Memory B cell (primary cell): ENCODE results near the gene B4GALNT2.
"Not testable (repeated sequence)": the region's sequence is repeated elsewhere in the genome, so short reads cannot be mapped to it uniquely, and the experiment has no call there.

ENCODE experiments used
- ATAC-seq: fragments of 150-1000 bp; cut with Tn5 transposase; 2 replicates; pipeline ENCODE4 v1.10.0; 2021; ENCODE audit warnings: low read depth, mild to moderate bottlenecking, moderate library complexity
- DNase-seq, 2 donors: peaks; one replicate each; pipeline ENCODE4 v3.0.0; 2022; ENCODE audit warnings: low spot score in 2 of 2
- H3K27ac Mint-ChIP-seq: one replicate; pipeline ENCODE4 v1.8.0; 2022; ENCODE audit warnings: mild to moderate bottlenecking, moderate library complexity, mixed read lengths
- H3K27me3 Mint-ChIP-seq: one replicate; pipeline ENCODE4 v1.8.0; 2022; ENCODE audit warnings: mixed read lengths
- H3K36me3 Mint-ChIP-seq: one replicate; pipeline ENCODE4 v1.8.0; 2022; ENCODE audit warnings: mild to moderate bottlenecking, mixed read lengths
- H3K4me1 Mint-ChIP-seq: one replicate; pipeline ENCODE4 v1.8.0; 2022; ENCODE audit warnings: mixed read lengths
- H3K4me3 Mint-ChIP-seq: one replicate; pipeline ENCODE4 v1.8.0; 2022; ENCODE audit warnings: mild to moderate bottlenecking, moderate library complexity, mixed read lengths
- H3K9me3 Mint-ChIP-seq: one replicate; pipeline ENCODE4 v1.8.0; 2022; ENCODE audit warnings: mixed read lengths

The B4GALNT2 gene

DNA sequence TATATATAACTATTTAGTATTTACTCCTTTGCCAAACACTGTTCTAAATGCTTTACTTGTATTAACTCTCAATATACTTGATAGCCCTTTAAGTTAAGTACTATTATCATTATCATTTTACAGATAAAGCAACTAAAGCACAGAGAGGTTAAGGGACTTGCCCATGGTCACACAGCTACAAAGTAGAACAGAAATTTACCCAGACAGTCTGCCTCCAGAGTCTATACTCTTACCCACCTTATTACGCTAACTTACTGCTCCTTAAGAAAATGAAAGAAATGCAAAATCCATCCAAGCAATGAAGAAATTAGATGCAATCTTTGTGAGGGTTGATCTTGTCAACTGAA, 25.4 kb upstream of the B4GALNT2 start:
- ATAC-seq (no peak), DNase-seq (no peak)
- H3K4me1 Mint-ChIP-seq: no peaks in the 10 kb centered on the region
- no peak overlapping the region for H3K4me3 Mint-ChIP-seq
- no peak overlapping the region for H3K27ac Mint-ChIP-seq
- H3K9me3 Mint-ChIP-seq: no peaks in the 10 kb centered on the region
- peaks cover 6% of the 10 kb centered on the region for H3K27me3 Mint-ChIP-seq
- no peaks in the 10 kb centered on the region for H3K36me3 Mint-ChIP-seq

DNA sequence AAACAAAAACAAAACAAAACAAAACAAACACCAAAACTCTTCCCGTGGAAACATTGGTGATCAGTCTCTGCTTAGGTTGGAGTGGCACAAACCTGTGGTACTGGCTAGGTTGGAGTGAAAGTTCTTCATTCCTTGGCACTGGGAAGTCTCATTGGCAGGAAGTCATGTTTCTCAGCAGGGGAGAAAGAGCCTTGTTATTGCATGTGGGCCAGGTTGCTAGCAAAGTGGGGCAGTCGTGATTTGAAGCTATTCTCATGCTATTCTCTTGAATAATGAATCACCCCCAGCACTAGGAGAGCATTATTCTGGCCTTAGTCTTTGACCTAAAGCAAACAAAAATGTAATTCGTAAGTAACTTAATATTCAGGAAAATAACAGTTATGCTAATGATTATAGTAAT, 24.3 kb upstream of the B4GALNT2 start:
- Mint-ChIP-seq H3K27ac (no peak overlapping the region), H3K9me3 (no peaks in the 10 kb centered on the region), H3K36me3 (no peaks in the 10 kb centered on the region), H3K27me3 (peaks cover 8% of the 10 kb centered on the region), H3K4me3 (no peak overlapping the region), H3K4me1 (no peaks in the 10 kb centered on the region)
- DNase-seq (no peak), ATAC-seq (no peak)

GRCh38 chr17:49110509-49110908, 22.1 kb upstream of the B4GALNT2 start:
- Mint-ChIP-seq H3K27me3 (peaks cover 4% of the 10 kb centered on the region), H3K4me3 (no peak overlapping the region), H3K9me3 (no peaks in the 10 kb centered on the region), H3K36me3 (no peaks in the 10 kb centered on the region), H3K27ac (no peak overlapping the region), H3K4me1 (no peaks in the 10 kb centered on the region)
- ATAC-seq (no peak), DNase-seq (no peak)

GRCh38 chr17:49111934-49112333, 20.6 kb upstream of the B4GALNT2 start:
- no peak for ATAC-seq

GRCh38 chr17:49112936-49113335, 19.6 kb upstream of the B4GALNT2 start:
- no peaks in the 10 kb centered on the region for H3K4me1 Mint-ChIP-seq
- ATAC-seq: no peak
- H3K9me3 Mint-ChIP-seq: no peaks in the 10 kb centered on the region
- no peaks in the 10 kb centered on the region for H3K36me3 Mint-ChIP-seq
- no peak overlapping the region for H3K27ac Mint-ChIP-seq
- DNase-seq: no peak
- H3K4me3 Mint-ChIP-seq: no peak overlapping the region
- peaks cover 6% of the 10 kb centered on the region for H3K27me3 Mint-ChIP-seq

More at GRCh38 chr17:49111934-49112333, 20.6 kb upstream of the B4GALNT2 start:
- DNase-seq: no peak
- Mint-ChIP-seq H3K4me1 (no peaks in the 10 kb centered on the region), H3K4me3 (no peak overlapping the region), H3K27ac (no peak overlapping the region), H3K36me3 (no peaks in the 10 kb centered on the region), H3K27me3 (peaks cover 6% of the 10 kb centered on the region), H3K9me3 (no peaks in the 10 kb centered on the region)

DNA sequence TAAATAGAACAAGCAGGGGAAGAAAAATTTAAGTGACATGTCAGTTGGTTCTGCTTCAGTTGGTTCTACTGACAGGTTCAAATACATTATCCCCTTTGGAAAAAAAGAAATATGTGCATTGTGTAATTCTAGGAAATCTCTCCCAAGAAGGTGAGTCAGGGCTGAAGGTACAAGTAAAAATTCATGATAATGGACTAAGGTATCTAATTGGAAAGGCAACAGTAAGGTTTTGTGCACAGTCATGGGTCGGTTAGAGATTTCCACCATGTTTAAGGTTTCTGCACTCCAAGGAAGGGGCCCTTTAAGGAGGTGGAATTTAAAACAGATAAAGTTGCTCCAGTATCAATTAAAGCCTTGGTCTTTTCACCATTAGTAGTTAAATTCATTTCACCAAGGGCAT, 17.9 kb upstream of the B4GALNT2 start:
- no peak overlapping the region for H3K4me3 Mint-ChIP-seq
- peaks cover 9% of the 10 kb centered on the region for H3K27me3 Mint-ChIP-seq
- no peak overlapping the region for H3K27ac Mint-ChIP-seq
- ATAC-seq (no peak), DNase-seq (no peak)
- H3K9me3 Mint-ChIP-seq: no peaks in the 10 kb centered on the region
- no peaks in the 10 kb centered on the region for H3K4me1 Mint-ChIP-seq
- H3K36me3 Mint-ChIP-seq: no peaks in the 10 kb centered on the region

DNA sequence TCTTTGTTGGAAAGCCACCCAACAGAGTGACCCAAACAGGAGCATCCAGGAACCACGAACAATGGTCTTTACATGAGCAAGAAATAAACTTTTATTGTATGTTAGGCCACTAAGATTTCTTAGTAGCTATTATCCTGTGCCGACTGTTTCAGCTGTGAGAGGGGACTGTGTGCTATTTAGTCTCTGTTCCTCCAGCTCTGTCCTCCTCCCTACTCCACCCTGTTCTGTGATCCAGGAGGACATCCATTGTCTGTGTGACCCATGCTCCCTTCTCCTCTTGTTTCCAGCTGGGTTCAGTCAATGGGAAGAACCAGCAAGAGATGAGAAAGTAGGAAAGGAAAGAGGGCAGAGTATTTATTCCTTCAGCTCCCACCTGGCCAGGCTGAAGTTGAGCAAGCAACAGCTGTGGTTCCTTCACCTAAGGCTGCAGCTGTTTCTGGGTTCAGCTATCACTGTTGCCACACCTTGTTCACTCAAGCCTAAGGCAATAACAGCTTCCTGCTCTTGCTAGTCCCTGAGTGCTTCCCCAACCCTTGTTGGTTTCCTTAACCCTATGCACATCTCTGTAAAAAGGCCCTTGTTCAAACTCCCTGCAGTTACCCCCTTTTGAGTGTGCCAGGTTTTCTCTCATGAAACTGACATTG, 14.9 kb upstream of the B4GALNT2 start:
- H3K4me3 Mint-ChIP-seq: no peak overlapping the region
- no peaks in the 10 kb centered on the region for H3K9me3 Mint-ChIP-seq
- ATAC-seq (no peak), DNase-seq (no peak)
- no peaks in the 10 kb centered on the region for H3K36me3 Mint-ChIP-seq
- H3K27me3 Mint-ChIP-seq: peaks cover 20% of the 10 kb centered on the region
- H3K27ac Mint-ChIP-seq: no peak overlapping the region
- no peaks in the 10 kb centered on the region for H3K4me1 Mint-ChIP-seq

- DNase-seq (no peak), ATAC-seq (no peak)
- H3K36me3 Mint-ChIP-seq: no peaks in the 10 kb centered on the region
- H3K27me3 Mint-ChIP-seq: peaks cover 16% of the 10 kb centered on the region
- no peaks in the 10 kb centered on the region for H3K9me3 Mint-ChIP-seq
- no peak overlapping the region for H3K4me3 Mint-ChIP-seq
- no peaks in the 10 kb centered on the region for H3K4me1 Mint-ChIP-seq
- H3K27ac Mint-ChIP-seq: no peak overlapping the region
Observed at GRCh38 chr17:49120166-49120565, 12.4 kb upstream of the B4GALNT2 start.

DNA sequence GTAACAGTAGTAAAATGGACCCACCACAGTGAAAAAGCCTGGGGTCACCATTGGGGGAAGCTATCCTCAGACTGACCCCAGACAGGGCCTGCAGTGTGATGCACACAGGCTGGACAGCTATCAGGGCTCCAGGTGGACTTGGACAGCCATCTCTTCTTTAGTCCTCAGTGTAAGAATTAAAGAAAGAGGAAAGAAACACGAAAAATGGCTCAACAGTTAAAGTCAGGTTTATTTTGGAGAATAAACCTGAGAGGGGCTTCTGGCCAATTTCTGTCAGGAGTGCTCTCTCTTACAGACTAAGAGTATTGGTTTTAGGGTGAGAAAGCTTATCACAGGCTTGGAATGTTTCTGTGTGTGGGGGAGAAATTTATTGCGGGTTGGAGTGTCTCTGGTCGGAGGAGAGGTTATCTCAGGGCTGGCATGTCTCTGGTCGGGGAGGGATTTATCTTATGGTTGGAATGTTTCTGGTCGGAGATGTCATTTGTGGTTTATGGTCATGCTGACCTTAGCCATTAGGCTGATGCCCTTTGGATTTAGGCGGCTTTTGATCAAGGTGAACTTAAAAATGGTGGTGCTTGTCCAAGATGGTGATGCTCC, 10.8 kb upstream of the B4GALNT2 start:
- peaks cover 14% of the 10 kb centered on the region for H3K27me3 Mint-ChIP-seq
- no peak overlapping the region for H3K4me3 Mint-ChIP-seq
- no peak for DNase-seq
- no peaks in the 10 kb centered on the region for H3K36me3 Mint-ChIP-seq
- H3K9me3 Mint-ChIP-seq: no peaks in the 10 kb centered on the region
- ATAC-seq: no peak
- H3K4me1 Mint-ChIP-seq: no peaks in the 10 kb centered on the region
- H3K27ac Mint-ChIP-seq: no peak overlapping the region

GRCh38 chr17:49122566-49122965, 10.0 kb upstream of the B4GALNT2 start:
- Mint-ChIP-seq H3K4me3 (no peak overlapping the region), H3K9me3 (no peaks in the 10 kb centered on the region), H3K27ac (no peak overlapping the region), H3K36me3 (no peaks in the 10 kb centered on the region), H3K4me1 (no peaks in the 10 kb centered on the region), H3K27me3 (peaks cover 14% of the 10 kb centered on the region)
- no peak for ATAC-seq
- no peak for DNase-seq

DNA sequence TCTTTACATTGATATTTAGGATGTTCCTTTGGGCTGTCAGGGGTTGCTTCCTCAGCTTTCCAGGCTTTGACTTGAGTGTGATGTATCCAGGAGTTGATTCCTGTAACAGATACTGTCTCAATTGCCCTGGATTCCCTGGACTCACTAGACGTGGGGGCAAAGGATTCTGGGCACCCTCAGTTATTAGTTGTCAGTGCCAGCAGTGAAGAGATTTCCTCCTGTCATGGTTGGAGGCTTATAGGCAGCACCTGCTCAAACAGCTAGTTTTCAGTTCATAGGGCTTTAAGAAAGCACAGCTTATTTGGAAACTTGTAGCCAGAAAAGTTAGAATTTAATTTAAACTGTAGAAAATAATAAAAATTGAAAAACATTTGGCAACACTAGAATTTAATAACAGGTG, 9.5 kb upstream of the B4GALNT2 start:
- Mint-ChIP-seq H3K4me1 (no peaks in the 10 kb centered on the region), H3K36me3 (no peaks in the 10 kb centered on the region), H3K27me3 (peaks cover 15% of the 10 kb centered on the region), H3K4me3 (no peak overlapping the region), H3K27ac (no peak overlapping the region), H3K9me3 (no peaks in the 10 kb centered on the region)
- DNase-seq: no peak
- no peak for ATAC-seq

- DNase-seq (no peak), ATAC-seq (no peak)
- Mint-ChIP-seq H3K4me1 (no peaks in the 10 kb centered on the region), H3K27me3 (peaks cover 15% of the 10 kb centered on the region), H3K36me3 (peaks cover 2% of the 10 kb centered on the region), H3K4me3 (no peak overlapping the region), H3K9me3 (peaks cover 1% of the 10 kb centered on the region), H3K27ac (no peak overlapping the region)
Observed at GRCh38 chr17:49125449-49125848, 7.1 kb upstream of the B4GALNT2 start.

- H3K27me3 Mint-ChIP-seq: peaks cover 19% of the 10 kb centered on the region
- ATAC-seq, H3K36me3 Mint-ChIP-seq, DNase-seq, H3K27ac Mint-ChIP-seq, H3K4me3 Mint-ChIP-seq, H3K4me1 Mint-ChIP-seq, H3K9me3 Mint-ChIP-seq: not testable (repeated sequence)
Observed at GRCh38 chr17:49126183-49126859, 6.2 kb upstream of the B4GALNT2 start.

DNA sequence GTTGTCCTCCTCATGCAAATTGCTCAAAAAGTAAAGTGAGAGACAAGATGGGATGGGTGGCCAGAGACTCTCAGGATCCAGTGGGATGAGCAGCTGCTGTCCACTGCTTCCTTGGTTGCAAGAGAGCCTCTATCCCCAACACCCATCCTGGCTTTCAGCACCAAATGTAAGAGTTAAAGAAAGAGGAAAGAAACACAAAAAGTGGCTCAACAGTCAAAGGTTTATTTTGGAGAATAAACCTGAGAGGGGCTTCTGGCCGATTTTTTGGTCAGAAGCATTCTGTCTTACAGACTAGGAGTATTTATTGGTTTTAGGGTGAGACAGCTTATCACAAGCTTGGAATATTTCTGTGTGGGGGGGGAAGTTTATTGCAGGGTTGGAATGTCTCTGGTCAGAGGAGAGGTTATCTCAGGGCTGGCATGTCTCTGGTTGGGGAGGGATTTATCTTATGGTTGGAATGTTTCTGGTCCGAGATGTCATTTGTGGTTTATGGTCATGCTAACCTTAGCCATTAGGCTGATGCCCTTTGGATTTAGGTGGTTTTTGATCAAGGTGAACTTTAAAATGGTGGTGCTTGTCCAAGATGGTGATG, 3.1 kb upstream of the B4GALNT2 start:
- ATAC-seq, H3K27ac Mint-ChIP-seq, H3K4me1 Mint-ChIP-seq, H3K36me3 Mint-ChIP-seq, H3K9me3 Mint-ChIP-seq, H3K4me3 Mint-ChIP-seq, DNase-seq: not testable (repeated sequence)
- peaks cover 22% of the 10 kb centered on the region for H3K27me3 Mint-ChIP-seq
